DMS53 treated with DMSO at 0.1 percent for 48 hours (cell line): ENCODE measurements around the gene RNF8.
"Not testable (repeated sequence)": the region's sequence is repeated elsewhere in the genome, so short reads cannot be mapped to it uniquely, and the experiment has no call there.

Experiments used
- DNase-seq: peaks from one replicate; lab custom pipeline; 2025; ENCODE audit not compliant: unreplicated experiment; lab: John Stamatoyannopoulos, UW

The RNF8 gene

GRCh38 chr6:37442416-37443215 is 88.8 kb downstream of the RNF8 start:
- DNase-seq = no peak

GRCh38 chr6:37443216-37443542 is 89.4 kb downstream of the RNF8 start:
- DNase-seq = not testable (repeated sequence)
